Amniotic stem cell (primary cell): ENCODE measurements around the gene OSBP2.

Experiments
- DNase-seq: peaks from one replicate; lab custom pipeline; 2025; lab: John Stamatoyannopoulos, UW

OSBP2 gene, protein sequence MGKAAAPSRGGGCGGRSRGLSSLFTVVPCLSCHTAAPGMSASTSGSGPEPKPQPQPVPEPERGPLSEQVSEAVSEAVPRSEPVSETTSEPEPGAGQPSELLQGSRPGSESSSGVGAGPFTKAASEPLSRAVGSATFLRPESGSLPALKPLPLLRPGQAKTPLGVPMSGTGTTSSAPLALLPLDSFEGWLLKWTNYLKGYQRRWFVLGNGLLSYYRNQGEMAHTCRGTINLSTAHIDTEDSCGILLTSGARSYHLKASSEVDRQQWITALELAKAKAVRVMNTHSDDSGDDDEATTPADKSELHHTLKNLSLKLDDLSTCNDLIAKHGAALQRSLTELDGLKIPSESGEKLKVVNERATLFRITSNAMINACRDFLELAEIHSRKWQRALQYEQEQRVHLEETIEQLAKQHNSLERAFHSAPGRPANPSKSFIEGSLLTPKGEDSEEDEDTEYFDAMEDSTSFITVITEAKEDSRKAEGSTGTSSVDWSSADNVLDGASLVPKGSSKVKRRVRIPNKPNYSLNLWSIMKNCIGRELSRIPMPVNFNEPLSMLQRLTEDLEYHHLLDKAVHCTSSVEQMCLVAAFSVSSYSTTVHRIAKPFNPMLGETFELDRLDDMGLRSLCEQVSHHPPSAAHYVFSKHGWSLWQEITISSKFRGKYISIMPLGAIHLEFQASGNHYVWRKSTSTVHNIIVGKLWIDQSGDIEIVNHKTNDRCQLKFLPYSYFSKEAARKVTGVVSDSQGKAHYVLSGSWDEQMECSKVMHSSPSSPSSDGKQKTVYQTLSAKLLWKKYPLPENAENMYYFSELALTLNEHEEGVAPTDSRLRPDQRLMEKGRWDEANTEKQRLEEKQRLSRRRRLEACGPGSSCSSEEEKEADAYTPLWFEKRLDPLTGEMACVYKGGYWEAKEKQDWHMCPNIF

DNA sequence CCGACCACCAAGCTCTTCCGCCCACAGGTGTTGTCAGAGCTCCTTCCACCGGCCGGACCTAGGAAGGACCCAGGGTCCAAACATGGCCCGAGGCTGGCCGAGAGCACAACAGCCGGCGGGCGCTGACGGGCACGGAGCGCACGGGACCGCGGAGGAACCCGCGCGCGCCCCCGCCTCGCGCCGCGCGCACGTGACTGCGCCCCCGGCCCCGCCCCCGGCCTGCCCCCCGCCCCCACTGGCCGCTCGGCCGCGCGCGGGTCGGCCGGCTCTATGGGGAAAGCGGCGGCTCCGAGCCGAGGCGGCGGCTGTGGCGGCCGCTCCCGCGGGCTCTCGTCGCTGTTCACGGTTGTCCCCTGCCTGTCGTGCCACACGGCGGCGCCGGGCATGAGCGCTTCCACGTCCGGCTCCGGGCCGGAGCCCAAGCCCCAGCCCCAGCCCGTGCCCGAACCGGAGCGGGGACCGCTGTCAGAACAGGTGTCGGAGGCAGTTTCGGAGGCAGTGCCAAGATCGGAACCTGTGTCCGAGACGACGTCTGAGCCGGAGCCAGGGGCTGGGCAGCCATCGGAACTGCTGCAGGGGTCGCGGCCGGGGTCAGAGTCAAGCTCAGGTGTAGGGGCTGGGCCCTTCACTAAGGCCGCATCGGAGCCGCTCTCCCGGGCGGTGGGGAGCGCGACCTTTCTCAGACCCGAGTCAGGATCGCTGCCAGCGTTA is at the start of gene OSBP2:
Gene OSBP2, plus strand, starts transcription at position 235 of the 711 bp plus-strand sequence. Its CDS starts 36 bp downstream, at position 271.
- no peak for DNase-seq

DNA sequence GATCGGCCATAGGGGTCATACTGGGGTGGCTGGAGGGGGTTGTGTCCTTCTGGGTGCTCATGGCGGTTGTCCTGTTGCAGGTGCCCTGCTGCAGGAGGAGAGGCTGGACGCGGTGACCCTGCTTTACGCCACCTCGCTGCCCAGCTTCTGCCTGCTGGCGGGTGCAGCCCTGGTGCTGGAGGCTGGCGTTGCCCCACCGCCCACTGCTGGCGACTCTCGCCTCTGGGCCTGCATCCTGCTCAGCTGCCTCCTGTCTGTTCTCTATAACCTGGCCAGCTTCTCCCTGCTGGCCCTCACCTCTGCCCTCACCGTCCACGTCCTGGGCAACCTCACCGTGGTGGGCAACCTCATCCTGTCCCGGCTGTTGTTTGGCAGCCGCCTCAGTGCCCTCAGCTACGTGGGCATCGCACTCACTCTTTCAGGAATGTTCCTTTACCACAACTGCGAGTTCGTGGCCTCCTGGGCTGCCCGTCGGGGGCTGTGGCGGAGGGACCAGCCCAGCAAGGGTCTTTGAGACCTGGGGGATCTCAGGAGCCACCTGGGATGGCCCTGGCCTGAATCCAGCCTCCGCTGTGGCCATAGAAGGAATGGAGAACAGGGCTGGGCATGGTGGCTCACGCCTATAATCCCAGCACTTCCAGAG is 48.0 kb upstream of the OSBP2 start:
- DNase-seq = no peak

DNA sequence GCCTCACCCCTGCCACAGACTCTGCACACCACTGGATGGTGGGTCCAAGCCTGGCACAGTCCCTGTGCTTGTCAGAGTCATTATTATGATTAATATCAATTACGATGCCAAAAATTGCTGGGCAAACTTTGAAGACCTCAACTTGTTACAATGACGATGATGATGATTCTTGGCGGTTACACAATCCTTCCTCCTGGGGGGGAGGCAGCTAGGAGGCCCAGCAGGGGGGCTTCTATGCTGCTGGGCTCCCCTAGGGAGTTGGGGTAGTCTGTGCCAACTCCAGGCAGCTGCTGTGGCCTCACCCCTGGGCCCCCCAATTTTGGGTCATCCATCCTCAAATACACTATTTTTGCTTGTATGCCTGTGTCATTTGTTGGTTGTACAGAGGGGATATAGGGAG is 47.1 kb upstream of the OSBP2 start:
- DNase-seq = no peak

DNA sequence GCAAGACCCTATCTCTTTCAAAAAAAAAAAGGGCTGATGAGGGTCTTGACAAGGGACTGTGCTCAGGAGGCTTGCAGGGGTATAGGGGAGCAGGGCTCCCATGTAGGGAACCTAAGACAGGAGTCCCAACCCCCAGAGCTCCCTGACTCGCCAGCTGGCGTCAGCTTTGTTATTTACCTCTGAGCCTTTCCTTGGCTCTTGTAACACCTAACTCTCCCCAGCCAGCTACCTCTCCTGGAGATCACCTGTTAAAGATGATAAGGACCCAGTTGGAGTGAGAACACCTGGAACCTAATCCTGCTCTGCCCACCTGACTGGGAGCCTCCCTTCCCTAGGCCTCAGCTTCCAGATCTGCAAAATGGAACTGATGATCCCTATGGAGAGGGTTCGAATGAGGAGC is 45.8 kb upstream of the OSBP2 start:
- no peak for DNase-seq

DNA sequence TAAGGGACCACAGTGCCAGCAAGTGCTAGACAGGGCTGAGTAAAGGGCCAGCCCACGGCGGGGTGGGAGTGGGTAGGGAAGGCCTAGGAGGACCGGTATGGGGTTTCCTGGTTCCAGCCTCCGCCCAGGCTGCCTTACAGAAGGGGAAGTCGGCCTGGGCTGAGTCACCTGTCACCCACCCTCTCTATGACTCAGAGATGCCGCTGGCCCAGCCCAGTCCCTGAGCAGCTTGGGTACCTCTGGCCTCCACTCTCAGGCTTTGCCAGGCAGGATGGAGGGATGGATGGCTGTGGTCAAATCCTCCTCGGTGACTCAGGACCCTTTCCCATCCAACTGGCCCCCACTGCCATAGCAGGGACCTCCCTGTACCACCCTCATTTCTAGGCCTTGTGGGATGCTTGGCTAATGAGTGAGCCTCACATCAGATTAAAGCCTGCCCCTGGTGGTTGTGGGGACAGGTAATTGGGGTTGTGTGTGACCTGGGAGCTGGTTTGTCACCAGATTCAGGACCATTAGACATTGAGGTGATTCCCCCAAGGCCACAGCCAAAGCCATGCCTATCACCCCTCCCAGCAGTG is 45.2 kb upstream of the OSBP2 start:
- peak; percentile 70 for DNase-seq

DNA sequence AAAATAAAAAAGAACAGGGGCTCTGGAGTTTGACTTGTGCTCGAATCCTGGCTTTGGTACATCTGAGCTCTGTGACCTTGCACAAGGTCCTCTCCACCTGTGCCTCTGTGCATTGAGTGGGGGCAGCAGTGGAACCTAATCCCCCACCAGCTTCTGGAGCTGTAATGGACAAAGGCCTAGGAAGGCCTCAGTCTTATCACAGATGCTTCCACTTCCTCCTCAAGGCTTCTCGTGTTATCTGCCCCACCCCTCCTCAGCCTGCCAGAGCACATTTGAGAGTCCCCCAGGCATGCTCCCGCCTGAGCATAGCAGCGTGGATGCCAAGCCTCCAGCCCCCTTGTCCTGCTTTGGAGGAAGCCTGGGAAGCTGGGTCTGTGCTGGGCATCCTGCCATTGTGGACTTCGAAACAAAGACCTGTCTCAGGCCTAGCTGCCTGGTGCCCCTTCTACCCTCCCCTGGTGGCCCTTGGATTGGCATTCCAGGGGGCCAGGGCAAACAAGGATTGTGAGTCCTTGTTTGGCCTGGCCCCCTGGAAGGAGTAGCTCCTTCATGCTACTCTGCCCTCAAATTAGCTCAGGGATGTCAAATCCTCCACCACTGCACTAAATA is 44.1 kb upstream of the OSBP2 start:
- DNase-seq = no peak

DNA sequence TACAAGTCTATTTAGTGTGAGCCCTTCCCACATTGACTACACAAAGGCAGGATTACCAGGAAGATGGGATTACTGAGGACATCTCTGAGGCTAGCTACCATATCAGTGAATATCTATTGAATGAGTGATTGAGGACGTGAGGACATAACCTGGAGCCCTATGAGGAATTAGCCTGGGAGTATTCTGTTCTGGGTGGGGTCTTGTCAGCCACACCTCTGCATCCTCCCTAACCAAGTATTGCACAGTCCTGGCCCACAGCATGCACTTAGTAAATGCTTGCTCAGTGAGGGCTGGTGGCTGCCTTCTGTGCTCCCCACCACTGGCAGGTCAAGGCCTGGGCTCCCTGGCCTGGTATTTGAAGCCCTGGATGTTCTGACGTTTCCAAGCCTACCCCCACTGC is 41.8 kb upstream of the OSBP2 start:
- no peak for DNase-seq

DNA sequence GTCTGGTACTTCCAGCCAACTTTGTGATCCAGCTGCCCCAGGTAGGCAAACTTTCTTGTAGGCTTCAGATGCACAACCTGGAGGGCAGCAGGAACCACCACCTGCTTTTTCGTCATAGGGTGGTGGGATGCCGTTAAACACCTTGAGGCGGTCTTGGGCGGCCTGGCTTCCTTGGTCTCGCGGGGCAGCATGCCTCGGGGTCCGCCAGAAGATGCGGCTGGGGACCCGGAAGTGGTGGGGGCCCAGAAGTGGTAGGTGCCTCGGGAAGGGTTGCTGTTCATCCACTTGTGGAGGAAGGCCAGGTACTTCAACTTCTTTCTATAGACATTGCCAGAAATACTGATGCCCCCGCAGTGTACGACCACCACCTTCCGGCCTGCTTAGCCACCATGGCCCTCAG is 40.3 kb upstream of the OSBP2 start:
- no peak for DNase-seq

DNA sequence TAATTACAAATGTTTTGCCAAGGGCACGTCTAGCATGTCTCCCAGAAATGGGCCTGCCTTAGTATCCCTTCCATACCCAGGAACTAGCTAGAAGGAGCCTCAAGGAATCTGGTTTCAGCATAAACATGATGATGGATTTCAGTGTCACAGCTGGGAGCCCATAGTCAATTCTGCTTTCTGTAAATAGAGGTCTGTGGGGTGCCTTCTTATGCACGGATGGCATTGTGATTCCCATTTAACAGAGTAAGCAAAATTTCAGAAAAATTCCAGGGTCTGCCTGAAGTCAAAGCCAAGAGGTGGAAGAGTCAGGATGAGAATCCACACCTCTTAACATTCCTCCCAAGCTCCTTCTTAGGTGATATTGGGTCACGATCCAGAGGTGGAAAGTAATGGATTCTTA is 39.1 kb upstream of the OSBP2 start:
- no peak for DNase-seq

DNA sequence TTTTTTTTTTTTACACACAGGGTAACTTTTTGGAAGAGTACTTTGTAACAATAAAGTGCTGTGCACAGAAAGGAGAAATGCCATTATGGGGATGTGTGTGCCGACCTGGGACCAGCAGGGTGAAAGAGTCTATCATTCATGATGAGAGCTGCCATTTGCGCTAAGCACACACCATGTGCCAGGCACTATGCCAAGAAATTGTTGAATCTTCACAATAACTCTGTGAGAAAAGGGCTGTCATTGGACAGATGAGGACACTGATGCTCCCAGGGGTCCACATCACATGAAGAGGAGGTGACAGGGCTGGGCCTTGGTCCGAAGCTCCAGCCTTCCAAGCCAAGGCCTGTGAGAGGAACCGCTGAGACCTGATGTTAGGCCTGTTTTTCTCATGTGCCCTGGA is 32.6 kb upstream of the OSBP2 start:
- no peak for DNase-seq

DNA sequence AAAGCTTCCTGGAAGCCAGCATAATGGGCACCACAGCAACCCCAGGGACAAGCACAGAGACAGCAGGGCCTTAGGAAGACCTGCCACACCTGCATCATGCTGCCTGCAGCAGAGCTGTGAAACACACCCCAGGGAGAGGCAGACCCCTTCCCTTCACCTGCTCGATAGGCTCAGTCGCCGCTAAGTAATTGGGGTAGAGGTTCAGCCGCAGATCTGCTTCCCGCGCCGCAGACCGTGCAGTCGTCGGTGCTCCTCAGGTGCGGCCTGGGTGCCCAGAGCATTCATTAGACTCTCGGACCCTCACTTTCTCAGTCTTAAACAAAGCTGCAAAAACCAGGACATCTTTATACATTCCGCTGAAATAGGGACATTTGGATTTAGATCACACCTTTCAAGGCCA is 29.9 kb upstream of the OSBP2 start:
- DNase-seq = no peak

DNA sequence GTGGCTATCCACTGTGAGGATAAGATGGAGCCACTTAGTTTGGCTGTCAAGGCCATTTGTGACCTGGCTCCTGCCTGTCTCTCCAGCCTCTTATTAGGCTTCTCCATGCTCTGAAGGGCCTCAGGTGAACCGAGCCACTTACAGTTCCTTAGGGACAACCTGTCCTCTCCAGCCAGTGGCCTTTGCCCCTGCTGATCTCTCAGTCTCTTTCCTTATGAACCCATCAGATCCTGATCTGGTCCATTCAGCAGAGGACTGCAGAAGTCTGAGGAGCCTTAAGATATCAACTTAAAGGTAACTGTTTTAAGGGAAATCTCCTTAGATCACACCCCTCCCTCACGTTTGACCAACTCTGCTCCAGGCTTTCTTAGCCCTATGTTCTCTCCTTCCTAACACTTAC is 29.4 kb upstream of the OSBP2 start:
- DNase-seq = no peak

DNA sequence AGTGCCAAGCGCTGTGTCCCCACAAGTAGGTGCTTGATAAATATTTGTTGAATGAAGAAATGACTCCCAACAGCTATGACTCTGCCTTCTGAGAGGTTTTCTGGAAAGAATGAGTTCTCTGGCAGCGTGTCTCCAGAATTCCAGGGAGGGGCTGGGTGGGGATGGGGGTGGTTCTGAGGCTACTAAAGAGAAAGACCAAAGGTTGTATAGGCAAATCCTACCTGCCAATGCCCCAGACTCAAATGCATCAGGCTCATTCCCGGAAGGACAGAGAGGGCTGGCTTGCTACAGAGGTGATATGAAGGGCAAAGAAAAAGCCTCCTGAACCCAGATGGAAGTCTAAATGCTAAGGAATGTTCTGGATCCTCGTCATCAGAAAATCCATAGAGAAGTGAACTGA is 28.9 kb upstream of the OSBP2 start:
- no peak for DNase-seq

DNA sequence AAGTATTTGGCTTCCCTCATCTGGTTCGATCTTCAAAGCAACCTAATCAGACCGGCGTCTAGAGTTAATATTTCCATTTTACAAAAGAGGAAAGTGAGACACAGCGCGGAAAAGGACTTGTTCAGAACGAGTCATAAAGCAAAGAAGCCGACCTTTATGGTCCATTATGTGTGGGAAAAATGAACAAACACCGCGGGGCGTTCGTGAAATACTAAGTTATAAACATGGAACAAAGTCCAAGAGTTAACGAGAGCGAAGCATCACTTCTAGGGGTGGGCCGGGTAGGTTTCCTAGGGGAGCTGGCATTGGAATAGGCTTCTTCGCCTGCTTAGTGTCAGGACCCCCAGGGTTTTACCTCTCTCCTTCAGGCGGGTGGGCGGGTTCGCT is 27.6 kb upstream of the OSBP2 start:
- no peak for DNase-seq

DNA sequence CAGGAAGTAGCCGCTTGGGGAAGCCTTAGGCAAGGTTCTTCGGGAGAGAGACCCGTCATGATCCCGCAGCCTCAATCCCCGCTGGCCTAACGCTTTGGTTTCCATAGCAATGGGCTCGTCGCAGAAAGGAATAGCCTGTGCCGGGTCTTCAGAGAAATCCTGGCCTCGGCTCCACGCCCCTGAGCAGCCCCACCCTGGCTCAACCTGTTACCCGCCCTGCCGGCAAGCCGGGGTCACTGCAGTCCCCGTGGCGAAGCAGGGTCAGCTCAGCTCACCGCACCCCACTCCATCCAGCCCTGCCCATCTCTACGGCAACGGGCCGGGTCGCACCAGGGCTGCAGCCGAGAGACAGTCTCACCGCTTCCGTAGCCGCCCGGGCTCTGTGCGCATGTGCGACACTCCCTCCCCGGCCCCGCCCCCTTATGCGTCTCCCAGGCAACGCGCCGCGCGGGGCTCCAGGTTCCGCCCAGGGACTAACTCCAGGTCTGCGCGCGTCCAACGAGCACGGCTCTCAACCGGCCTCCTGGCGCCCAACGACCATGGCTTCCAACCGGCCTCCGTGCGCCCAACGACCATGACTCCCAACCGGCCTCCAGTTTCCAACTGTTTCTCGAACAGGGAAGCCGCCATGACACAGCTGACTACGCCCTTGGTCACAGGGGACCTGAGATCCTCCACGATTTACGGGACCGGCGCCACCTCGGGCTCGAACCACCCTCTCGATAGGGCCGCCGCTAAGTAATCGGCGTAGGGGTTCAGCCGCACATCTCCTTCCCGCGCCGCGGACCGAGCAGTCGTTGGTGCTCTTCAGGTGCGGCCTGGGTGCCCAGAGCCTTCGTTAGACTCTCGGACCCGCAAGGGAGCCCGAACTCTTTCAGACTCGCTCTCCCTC is 26.9 kb upstream of the OSBP2 start, which contains the start of gene DUSP18:
Gene DUSP18, minus strand, starts transcription at position 382 of the 892 bp plus-strand sequence. CDS start 3,872 bp downstream, outside the sequence.
- peak; percentile 85 for DNase-seq

DNA sequence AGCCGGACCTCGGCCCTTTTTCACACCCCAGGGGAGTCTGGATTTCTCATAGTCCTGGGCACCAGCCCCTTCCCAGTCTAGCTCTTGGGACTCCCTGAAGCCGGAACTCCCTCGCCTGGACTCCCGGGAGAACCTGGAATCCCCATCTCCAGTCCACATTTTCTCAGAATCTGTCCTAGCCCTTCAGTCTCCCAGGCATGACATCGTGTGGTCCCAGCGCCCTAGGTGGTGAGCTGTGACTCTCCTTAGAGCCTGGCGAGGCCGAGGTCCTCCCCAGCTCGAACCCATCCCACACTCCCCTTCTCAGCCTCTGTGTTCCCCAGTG is 26.3 kb upstream of the OSBP2 start:
- no peak for DNase-seq

DNA sequence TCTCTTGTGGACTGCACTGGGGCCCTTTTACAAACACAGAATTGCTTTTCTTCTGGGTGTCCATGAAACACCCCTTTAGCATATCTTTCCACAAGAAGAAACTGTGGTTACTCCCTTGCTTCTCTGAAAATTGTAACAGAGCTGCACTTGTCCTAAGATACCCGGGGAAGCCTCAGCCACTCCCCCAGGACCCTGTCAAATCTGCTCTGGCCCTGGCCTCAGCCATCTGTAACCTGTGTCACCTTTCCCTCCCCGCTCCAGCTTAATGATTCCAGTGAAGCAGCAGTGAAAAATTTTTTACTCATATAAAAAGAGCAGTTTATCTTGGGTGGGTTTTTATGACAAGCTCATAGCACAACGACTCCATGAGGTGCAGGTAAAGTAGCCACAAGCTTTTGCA is 23.6 kb upstream of the OSBP2 start:
- no peak for DNase-seq

DNA sequence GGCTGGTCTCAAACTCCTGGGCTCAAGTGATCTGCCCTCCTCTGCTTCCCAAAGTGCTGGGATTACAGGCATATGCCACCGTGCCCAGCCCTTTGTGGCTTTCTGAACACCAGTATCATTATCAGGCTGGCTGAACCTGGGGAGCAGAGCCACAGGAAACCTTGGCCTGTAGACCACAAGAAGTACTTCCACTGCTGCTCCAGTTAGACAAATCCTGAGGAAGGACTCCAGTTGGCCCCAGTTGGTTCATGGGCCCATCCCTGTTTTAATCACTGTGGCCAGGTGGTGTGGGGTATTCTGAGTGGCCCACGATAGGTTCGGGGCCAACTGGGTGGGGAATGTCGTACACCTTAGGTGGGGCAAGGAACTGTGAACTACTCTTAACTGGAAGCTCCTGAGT is 21.5 kb upstream of the OSBP2 start:
- no peak for DNase-seq

DNA sequence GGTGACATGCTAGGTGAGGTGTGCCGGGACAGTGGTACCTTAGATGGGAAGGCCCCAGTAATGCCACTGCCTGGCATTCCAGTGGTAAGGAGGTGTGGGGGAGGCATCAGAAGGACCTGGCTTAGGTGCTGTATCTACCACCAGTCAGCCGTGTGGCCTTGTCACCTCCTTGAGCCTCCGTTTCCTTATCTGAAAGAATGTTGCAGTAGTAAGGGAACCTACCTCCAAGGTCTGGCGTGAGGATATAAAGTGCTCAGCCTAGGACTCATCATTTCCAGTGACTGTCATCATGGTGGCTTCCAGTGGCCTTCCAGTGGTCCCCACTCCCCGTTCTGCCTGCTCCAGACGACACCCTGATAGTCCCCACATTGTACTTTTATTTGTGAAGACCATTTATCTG is 20.2 kb upstream of the OSBP2 start:
- no peak for DNase-seq

DNA sequence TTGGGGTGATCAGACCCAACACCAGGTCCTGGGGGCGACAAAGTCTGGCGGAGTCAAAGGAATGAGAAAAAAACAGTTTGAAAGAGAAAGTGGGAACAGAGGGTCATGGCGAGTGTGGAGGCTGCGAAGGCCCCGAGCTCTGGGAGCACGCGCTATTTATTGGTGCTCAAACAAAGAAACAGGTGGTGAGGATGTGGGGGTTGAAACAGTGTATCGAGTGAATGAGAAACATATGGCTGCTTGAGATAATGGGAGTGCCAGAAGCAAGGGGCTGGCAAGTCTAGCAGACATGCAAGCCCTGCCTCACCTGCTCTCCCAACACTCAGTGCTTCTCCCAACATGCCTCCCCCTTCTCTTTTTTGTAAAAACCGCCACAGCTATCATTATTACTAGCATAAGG is 19.2 kb upstream of the OSBP2 start:
- no peak for DNase-seq
